ENCODE measurements around the gene PDK4.
"Not testable (repeated sequence)": the region's sequence is repeated elsewhere in the genome, so short reads cannot be mapped to it uniquely, and the experiment has no call there.

PDK4 gene

GRCh38 chr7:95614442-95614940, 18.2 kb upstream of the PDK4 start:
- CTCF ChIA-PET = no interaction called here
- Mint-ChIP-seq H3K4me1 (no peaks in the 10 kb centered on the region), H3K36me3 (no peaks in the 10 kb centered on the region), H3K4me3 (no peak overlapping the region), H3K9me3 (peaks cover 3% of the 10 kb centered on the region), H3K27me3 (no peaks in the 10 kb centered on the region), H3K27ac (no peak overlapping the region)
- no peak for DNase-seq

GRCh38 chr7:95611224-95611623, 14.9 kb upstream of the PDK4 start:
- H3K27me3 Mint-ChIP-seq = no peaks in the 10 kb centered on the region
- H3K36me3 Mint-ChIP-seq = no peaks in the 10 kb centered on the region
- DNase-seq = no peak
- H3K9me3 Mint-ChIP-seq = peaks cover 3% of the 10 kb centered on the region
- H3K4me3 Mint-ChIP-seq = no peak overlapping the region
- no peaks in the 10 kb centered on the region for H3K4me1 Mint-ChIP-seq
- CTCF ChIA-PET = no interaction called here
- H3K27ac Mint-ChIP-seq = no peak overlapping the region

- H3K4me3 Mint-ChIP-seq = no peak overlapping the region
- no peaks in the 10 kb centered on the region for H3K9me3 Mint-ChIP-seq
- CTCF ChIA-PET = no interaction called here
- H3K36me3 Mint-ChIP-seq = no peaks in the 10 kb centered on the region
- DNase-seq = no peak
- H3K27ac Mint-ChIP-seq = no peak overlapping the region
- no peaks in the 10 kb centered on the region for H3K4me1 Mint-ChIP-seq
- H3K27me3 Mint-ChIP-seq = no peaks in the 10 kb centered on the region
Observed at GRCh38 chr7:95609277-95609971, 13.1 kb upstream of the PDK4 start.

- CTCF ChIA-PET = interaction anchor here (0.7 kb wide), 1 partner anchor 129 kb away, joined by 3 read pairs; no protein-coding TSS in a partner anchor
- H3K4me3 Mint-ChIP-seq = no peak overlapping the region
- no peaks in the 10 kb centered on the region for H3K36me3 Mint-ChIP-seq
- DNase-seq = no peak
- H3K9me3 Mint-ChIP-seq = no peaks in the 10 kb centered on the region
- no peaks in the 10 kb centered on the region for H3K4me1 Mint-ChIP-seq
- no peak overlapping the region for H3K27ac Mint-ChIP-seq
- no peaks in the 10 kb centered on the region for H3K27me3 Mint-ChIP-seq
Observed at GRCh38 chr7:95608359-95609173, 12.2 kb upstream of the PDK4 start.

GRCh38 chr7:95607561-95607960, 11.2 kb upstream of the PDK4 start:
- Mint-ChIP-seq H3K4me1 (no peaks in the 10 kb centered on the region), H3K27ac (no peak overlapping the region), H3K36me3 (no peaks in the 10 kb centered on the region), H3K27me3 (no peaks in the 10 kb centered on the region), H3K9me3 (no peaks in the 10 kb centered on the region), H3K4me3 (no peak overlapping the region)
- CTCF ChIA-PET = no interaction called here
- no peak for DNase-seq

GRCh38 chr7:95605275-95605674, 9.0 kb upstream of the PDK4 start:
- no peaks in the 10 kb centered on the region for H3K36me3 Mint-ChIP-seq
- no peak overlapping the region for H3K4me3 Mint-ChIP-seq
- H3K27ac Mint-ChIP-seq = no peak overlapping the region
- no peaks in the 10 kb centered on the region for H3K27me3 Mint-ChIP-seq
- no peak for DNase-seq
- CTCF ChIA-PET = no interaction called here
- no peaks in the 10 kb centered on the region for H3K9me3 Mint-ChIP-seq
- H3K4me1 Mint-ChIP-seq = no peaks in the 10 kb centered on the region

- DNase-seq, H3K27ac Mint-ChIP-seq, CTCF ChIA-PET, H3K9me3 Mint-ChIP-seq, H3K36me3 Mint-ChIP-seq, H3K27me3 Mint-ChIP-seq, H3K4me1 Mint-ChIP-seq, H3K4me3 Mint-ChIP-seq: not testable (repeated sequence)
Observed at GRCh38 chr7:95604811-95605210, 8.5 kb upstream of the PDK4 start.

GRCh38 chr7:95604397-95604796, 8.1 kb upstream of the PDK4 start:
- CTCF ChIA-PET, H3K27ac Mint-ChIP-seq, H3K9me3 Mint-ChIP-seq, DNase-seq, H3K4me1 Mint-ChIP-seq, H3K36me3 Mint-ChIP-seq, H3K27me3 Mint-ChIP-seq, H3K4me3 Mint-ChIP-seq: not testable (repeated sequence)

GRCh38 chr7:95602421-95602820, 6.1 kb upstream of the PDK4 start:
- Mint-ChIP-seq H3K27ac (no peak overlapping the region), H3K36me3 (no peaks in the 10 kb centered on the region), H3K27me3 (no peaks in the 10 kb centered on the region), H3K4me3 (no peak overlapping the region), H3K4me1 (no peaks in the 10 kb centered on the region), H3K9me3 (no peaks in the 10 kb centered on the region)
- no peak for DNase-seq
- CTCF ChIA-PET = no interaction called here

- Mint-ChIP-seq H3K4me3 (no peak overlapping the region), H3K27ac (no peak overlapping the region), H3K36me3 (no peaks in the 10 kb centered on the region), H3K9me3 (no peaks in the 10 kb centered on the region), H3K4me1 (no peaks in the 10 kb centered on the region), H3K27me3 (peaks cover 9% of the 10 kb centered on the region)
- CTCF ChIA-PET = no interaction called here
- DNase-seq = no peak
Observed at GRCh38 chr7:95601316-95601715, 5.0 kb upstream of the PDK4 start.

GRCh38 chr7:95599069-95599468, 2.8 kb upstream of the PDK4 start:
- Mint-ChIP-seq H3K27ac (no peak overlapping the region), H3K4me1 (no peaks in the 10 kb centered on the region), H3K4me3 (no peak overlapping the region), H3K9me3 (no peaks in the 10 kb centered on the region), H3K36me3 (no peaks in the 10 kb centered on the region), H3K27me3 (peaks cover 22% of the 10 kb centered on the region)
- CTCF ChIA-PET = no interaction called here
- no peak for DNase-seq

- CTCF ChIA-PET = no interaction called here
- no peaks in the 10 kb centered on the region for H3K9me3 Mint-ChIP-seq
Observed at GRCh38 chr7:95598511-95598910, 2.2 kb upstream of the PDK4 start.

GRCh38 chr7:95595746-95596197, 544 bp downstream of the PDK4 start:
- H3K27ac Mint-ChIP-seq = no peak overlapping the region
- DNase-seq = no peak
- H3K36me3 Mint-ChIP-seq = no peaks in the 10 kb centered on the region
- H3K4me1 Mint-ChIP-seq = no peaks in the 10 kb centered on the region
- no peak overlapping the region for H3K4me3 Mint-ChIP-seq
- peaks cover 22% of the 10 kb centered on the region for H3K27me3 Mint-ChIP-seq
- H3K9me3 Mint-ChIP-seq = no peaks in the 10 kb centered on the region
- CTCF ChIA-PET = no interaction called here

More at GRCh38 chr7:95598511-95598910, 2.2 kb upstream of the PDK4 start:
- Mint-ChIP-seq H3K4me1 (no peaks in the 10 kb centered on the region), H3K36me3 (no peaks in the 10 kb centered on the region), H3K27ac (no peak overlapping the region), H3K4me3 (no peak overlapping the region), H3K27me3 (peaks cover 22% of the 10 kb centered on the region)
- no peak for DNase-seq

- Mint-ChIP-seq H3K36me3 (no peaks in the 10 kb centered on the region), H3K27me3 (peaks cover 22% of the 10 kb centered on the region), H3K9me3 (no peaks in the 10 kb centered on the region), H3K4me1 (no peaks in the 10 kb centered on the region), H3K27ac (no peak overlapping the region), H3K4me3 (no peak overlapping the region)
- CTCF ChIA-PET = interaction anchor here (0.6 kb wide), 1 partner anchor 1245 kb away, joined by 3 read pairs; no protein-coding TSS in a partner anchor
- DNase-seq = no peak
Observed at GRCh38 chr7:95594185-95594584, 2.1 kb downstream of the PDK4 start.

GRCh38 chr7:95593343-95593742, 3.0 kb downstream of the PDK4 start:
- Mint-ChIP-seq H3K4me3 (no peak overlapping the region), H3K27ac (no peak overlapping the region), H3K36me3 (no peaks in the 10 kb centered on the region), H3K4me1 (no peaks in the 10 kb centered on the region), H3K27me3 (peaks cover 22% of the 10 kb centered on the region), H3K9me3 (no peaks in the 10 kb centered on the region)
- DNase-seq = no peak
- CTCF ChIA-PET = no interaction called here
